ENCODE data around the gene ABCB11. TPM values are rescaled to one million over a fixed set of nuclear protein-coding genes. Genes with fewer than 3 reads are reported as not detected.
A peak's percentile ranks its signal among the peaks of the same experiment; 100 is the strongest.

The ABCB11 gene
- total RNA-seq, 1 experiment from 2014 or later: not detected

GRCh38 chr2:168928113-168928831 is 102.9 kb downstream of the ABCB11 start:
- TF ChIP-seq CTCF (conservative IDR thresholded peaks at IDR 0.05; ENCODE audit: low read depth, low read length): no peak
- no peak for TF ChIP-seq EZH2 (IDR thresholded peaks at IDR 0.05; ENCODE audit: borderline replicate concordance, low read depth, low read length, poor library complexity, severe bottlenecking)
- no TSS peak for BruUV-seq (replicated peaks)
- Histone ChIP-seq H3K27me3 (replicated peaks; ENCODE audit: insufficient read depth, low read depth, low read length, poor library complexity) (no peaks in the 10 kb centered on the region), H3K9me3 (ENCODE audit: low read depth, low read length, poor library complexity, severe bottlenecking) (no peaks in the 10 kb centered on the region), H3K4me3 (ENCODE audit: low read depth, low read length, poor library complexity, severe bottlenecking) (no peak overlapping the region), H3K36me3 (ENCODE audit: insufficient read depth, low read length, poor library complexity, severe bottlenecking) (no peaks in the 10 kb centered on the region), H3K4me1 (ENCODE audit: insufficient read depth, low read length, poor library complexity, severe bottlenecking) (no peaks in the 10 kb centered on the region), H3K27ac (ENCODE audit: low read depth, low read length, poor library complexity, severe bottlenecking) (no peak overlapping the region)
- ChIA-PET CTCF (no interaction called here), POLR2A (ENCODE audit: low non-redundant PET) (no interaction called here)
- DNase-seq (ENCODE audit: low spot score): no peak
- intact Hi-C loops (cut with micrococcal nuclease; ENCODE audit: unreplicated experiment): no loop called here

- BruUV-seq (replicated peaks): no TSS peak
- Histone ChIP-seq H3K27me3 (replicated peaks; ENCODE audit: insufficient read depth, low read depth, low read length, poor library complexity) (no peaks in the 10 kb centered on the region), H3K4me1 (ENCODE audit: insufficient read depth, low read length, poor library complexity, severe bottlenecking) (no peaks in the 10 kb centered on the region), H3K4me3 (ENCODE audit: low read depth, low read length, poor library complexity, severe bottlenecking) (no peak overlapping the region), H3K36me3 (ENCODE audit: insufficient read depth, low read length, poor library complexity, severe bottlenecking) (no peaks in the 10 kb centered on the region), H3K27ac (ENCODE audit: low read depth, low read length, poor library complexity, severe bottlenecking) (no peak overlapping the region), H3K9me3 (ENCODE audit: low read depth, low read length, poor library complexity, severe bottlenecking) (no peaks in the 10 kb centered on the region)
- ChIA-PET CTCF (no interaction called here), POLR2A (ENCODE audit: low non-redundant PET) (interaction anchor here (0.6 kb wide), 1 partner anchor 187 kb away, joined by 4 read pairs; no protein-coding TSS in a partner anchor)
- no peak for TF ChIP-seq EZH2 (IDR thresholded peaks at IDR 0.05; ENCODE audit: borderline replicate concordance, low read depth, low read length, poor library complexity, severe bottlenecking)
- TF ChIP-seq CTCF (conservative IDR thresholded peaks at IDR 0.05; ENCODE audit: low read depth, low read length): no peak
- DNase-seq (ENCODE audit: low spot score): no peak
- intact Hi-C loops (cut with micrococcal nuclease; ENCODE audit: unreplicated experiment): no loop called here
These were observed 104.3 kb downstream of the ABCB11 start for GRCh38 chr2:168926621-168927386.

GRCh38 chr2:168920504-168921157 is 110.5 kb downstream of the ABCB11 start:
- Histone ChIP-seq H3K9me3 (ENCODE audit: low read depth, low read length, poor library complexity, severe bottlenecking) (no peaks in the 10 kb centered on the region), H3K4me3 (ENCODE audit: low read depth, low read length, poor library complexity, severe bottlenecking) (no peak overlapping the region), H3K27ac (ENCODE audit: low read depth, low read length, poor library complexity, severe bottlenecking) (no peak overlapping the region), H3K36me3 (ENCODE audit: insufficient read depth, low read length, poor library complexity, severe bottlenecking) (no peaks in the 10 kb centered on the region), H3K4me1 (ENCODE audit: insufficient read depth, low read length, poor library complexity, severe bottlenecking) (no peaks in the 10 kb centered on the region), H3K27me3 (replicated peaks; ENCODE audit: insufficient read depth, low read depth, low read length, poor library complexity) (peaks cover 6% of the 10 kb centered on the region)
- ChIA-PET CTCF (no interaction called here), POLR2A (ENCODE audit: low non-redundant PET) (no interaction called here)
- no TSS peak for BruUV-seq (replicated peaks)
- DNase-seq (ENCODE audit: low spot score): peak; percentile 58
- TF ChIP-seq EZH2 (IDR thresholded peaks at IDR 0.05; ENCODE audit: borderline replicate concordance, low read depth, low read length, poor library complexity, severe bottlenecking) (no peak), CTCF (conservative IDR thresholded peaks at IDR 0.05; ENCODE audit: low read depth, low read length) (peak; percentile 65)
- intact Hi-C loops (cut with micrococcal nuclease; ENCODE audit: unreplicated experiment): loop anchor here (1.0 to 2.0 kb wide), 2 partner anchors 147 to 574 kb away; no protein-coding TSS in a partner anchor

Measured in A673 (cell line).